Adrenal gland (tissue), 12 donors: ENCODE measurements around the gene AGPAT4. TPM values are rescaled to one million over a fixed set of nuclear protein-coding genes. Genes with fewer than 3 reads are reported as not detected.
"Not testable (repeated sequence)": the region's sequence is repeated elsewhere in the genome, so short reads cannot be mapped to it uniquely, and the experiment has no call there.

ENCODE experiments used
- DNase-seq, 7 donors: peaks; one replicate each; pipeline ENCODE4 v3.0.0-alpha.2; 2019 to 2020
- H3K27ac ChIP-seq, 5 donors: fragments of 200-600 bp; sonication (generic) in 4 of 5; 1 replicate in 3 of 5; 2 replicates in 2 of 5; pipeline versions ENCODE4 v1.5.1 to v1.8.0; 2016 to 2020; ENCODE audit warnings: mild to moderate bottlenecking in 1 of 5
- H3K27me3 ChIP-seq: fragments of 200-600 bp; 2 replicates; pipeline ENCODE4 v1.8.0; 2021
- H3K36me3 ChIP-seq, 2 donors: fragments of 200-600 bp; replicated peaks in 1 of 2; 1 replicate in 1 of 2; 2 replicates in 1 of 2; pipeline versions ENCODE4 v1.5.1 to v1.8.0; 2018 to 2022
- H3K4me1 ChIP-seq, 2 donors: fragments of 200-600 bp; replicated peaks in 1 of 2; 1 replicate in 1 of 2; 2 replicates in 1 of 2; pipeline versions ENCODE4 v1.5.1 to v1.8.0; 2018 to 2021
- H3K4me3 ChIP-seq, 4 donors: fragments of 200-600 bp; sonication (generic) in 3 of 4; one replicate each; pipeline ENCODE4 v1.5.1; 2016 to 2018
- H3K9me3 ChIP-seq, 3 donors: fragments of 200-600 bp; sonication (generic) in 1 of 3; replicated peaks in 1 of 3; 1 replicate in 2 of 3; 2 replicates in 1 of 3; pipeline versions ENCODE4 v1.5.1 to v1.8.0; 2016 to 2021
- CTCF ChIP-seq, 6 experiments: fragments of 450-650 bp in 4 of 6; fragments of 200-600 bp in 2 of 6; sonication (generic) in 1 of 6; IDR thresholded peaks; 1 replicate in 5 of 6; 2 replicates in 1 of 6; pipeline versions ENCODE4 v1.5.1 to v1.8.0; 2016 to 2021; ENCODE audit warnings: antibody characterized with exemption in 6 of 6, mild to moderate bottlenecking in 2 of 6, moderate library complexity in 1 of 6
- POLR2A ChIP-seq, 2 donors: fragments of 450-650 bp; IDR thresholded peaks; one replicate each; pipeline ENCODE4 v1.6.1; 2017; ENCODE audit warnings: antibody characterized with exemption in 2 of 2, mild to moderate bottlenecking in 2 of 2, moderate library complexity in 1 of 2
- WGBS, 4 donors: extraction: QIAGEN DNeasy Blood & Tissue Kit in 2 of 4; methylation state at CpG; one replicate each; pipeline versions ENCODE4 v1.1.5 to v1.1.7; 2013 to 2017; 5-methylcytosine and 5-hydroxymethylcytosine counted together
- intact Hi-C, 2 donors: fragments of 100-400 bp; cut with DNase I; formaldehyde crosslinking; loops; one replicate each; pipeline versions ENCODE4 v1.14.1 to v1.15.0; 2022 to 2023
- polyA plus RNA-seq, 3 donors: library from polyadenylated mRNA; stranded (reverse); fragments of 200-250 nt in 2 of 3; fragments of 350-450 nt in 1 of 3; fragmentation: Illumina TruSeq in 1 of 3; extraction: RNeasy Lipid Tissue Mini Kit (QIAGEN cat#74804) in 1 of 3; gene quantifications; one replicate each; pipeline ENCODE4 v1.2.3, GENCODE V29; 2013 to 2014
- total RNA-seq, 9 donors: library from RNA; depleted of rRNA in 4 of 9; stranded (reverse); fragments of >200 nt in 4 of 9; fragments of 120-200 nt in 1 of 9; fragmentation: NEBNext Ultra II Directional in 1 of 9; extraction: Animal tissue kit (Norgen Biotek cat#: 25700) in 1 of 9; gene quantifications; one replicate each; pipeline versions ENCODE4 v1.1.0 to v1.2.4, GENCODE V29; 2013 to 2023
- donor health status: healthy with polysubstance abuse.
- donor health status: Bipolar disorder and iron deficiency.
- donor health status: DM: yes; HTN: yes; CAD: no.
- donor health status: DM: no; HTN: no; CAD: no.
- donor health status: DM: no; HTN: no; CAD: no.
- donor health status: DM: yes; HTN: yes; CAD: no.

The AGPAT4 gene
- total and polyA plus RNA-seq, 12 donors = 2.2 to 13.1 (median 3.7) TPM

DNA sequence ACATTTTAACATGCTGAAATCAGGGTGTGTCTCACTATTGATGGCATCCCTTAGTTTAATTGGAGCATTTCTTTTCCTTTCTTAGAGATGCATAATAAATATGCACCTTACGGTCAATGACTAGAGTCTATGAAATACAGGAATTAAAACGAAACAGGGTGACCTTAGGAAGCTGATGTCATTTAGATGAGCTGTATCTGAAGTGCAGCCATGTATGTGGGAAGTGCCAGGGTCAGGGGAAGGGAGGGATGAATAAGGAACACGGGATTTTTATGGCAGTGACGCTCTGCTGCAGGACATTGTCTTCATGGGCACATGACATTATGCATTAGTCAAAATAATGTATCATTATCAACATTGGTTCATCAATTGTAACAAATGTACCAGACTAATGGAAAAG, 84.0 kb downstream of the AGPAT4 start:
- no peak overlapping the region for H3K4me3 ChIP-seq
- H3K27ac ChIP-seq = no peak overlapping the region
- no peaks in the 10 kb centered on the region for H3K9me3 ChIP-seq
- DNase-seq = no peak
- H3K4me1 ChIP-seq = no peaks in the 10 kb centered on the region
- H3K36me3 ChIP-seq = no peaks in the 10 kb centered on the region
- intact Hi-C loops = no loop called here
- TF ChIP-seq POLR2A (IDR thresholded peaks at IDR 0.05) (no peak), CTCF (IDR thresholded peaks at IDR 0.05) (no peak)
- no peaks in the 10 kb centered on the region for H3K27me3 ChIP-seq
- 62 to 69% (median 68%) methylated on average over 4 of the region's 4 CpGs for WGBS, 4 donors

GRCh38 chr6:161188547-161189465, 85.1 kb downstream of the AGPAT4 start:
- H3K9me3 ChIP-seq = no peaks in the 10 kb centered on the region
- no peak for TF ChIP-seq CTCF (IDR thresholded peaks at IDR 0.05)
- TF ChIP-seq POLR2A (IDR thresholded peaks at IDR 0.05) = no peak
- no peak overlapping the region for H3K4me3 ChIP-seq
- intact Hi-C loops = no loop called here
- 94 to 96% (median 95%) methylated on average over 19 of the region's 19 CpGs for WGBS, 4 donors
- no peaks in the 10 kb centered on the region for H3K4me1 ChIP-seq
- DNase-seq = no peak
- H3K27me3 ChIP-seq = no peaks in the 10 kb centered on the region
- H3K27ac ChIP-seq = no peak overlapping the region
- no peaks in the 10 kb centered on the region for H3K36me3 ChIP-seq

DNA sequence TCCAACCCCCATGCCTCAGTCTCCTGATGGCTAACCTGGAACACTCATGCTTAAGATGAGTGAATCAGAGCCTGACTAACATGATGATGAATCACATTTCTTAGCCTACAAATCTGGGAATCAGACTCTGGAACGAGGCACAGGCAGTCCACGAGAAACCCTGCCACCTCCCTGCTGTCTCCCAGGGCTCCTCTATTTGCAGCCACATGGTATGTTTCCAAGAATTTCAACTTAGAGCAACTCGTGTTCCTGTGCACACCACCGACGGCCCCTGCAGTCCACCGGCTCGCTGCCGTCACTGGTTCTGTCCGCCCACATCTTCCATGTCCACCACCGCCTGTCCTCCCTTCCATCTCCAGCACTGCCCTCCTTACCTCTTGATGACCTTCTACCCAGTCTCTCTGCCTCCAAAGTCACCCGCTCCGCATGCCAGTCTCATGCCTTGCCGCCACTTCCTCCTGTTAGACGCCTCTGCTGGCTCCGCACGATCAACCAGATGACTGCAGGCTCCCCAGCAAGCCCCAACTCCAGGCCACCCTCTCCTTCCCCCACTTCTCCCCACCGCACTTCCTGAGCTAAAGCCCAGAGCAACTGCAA, 87.6 kb downstream of the AGPAT4 start:
- H3K9me3 ChIP-seq = no peaks in the 10 kb centered on the region
- TF ChIP-seq CTCF (IDR thresholded peaks at IDR 0.05) (no peak), POLR2A (IDR thresholded peaks at IDR 0.05) (no peak)
- no peaks in the 10 kb centered on the region for H3K4me1 ChIP-seq
- no peaks in the 10 kb centered on the region for H3K27me3 ChIP-seq
- no peaks in the 10 kb centered on the region for H3K36me3 ChIP-seq
- DNase-seq = peak in 4 of 7 donors; percentile 37 to 46 (median 37)
- whole genome bisulfite sequencing, 4 donors = 72 to 79% (median 79%) methylated on average over 17 of the region's 17 CpGs
- no peak overlapping the region for H3K4me3 ChIP-seq
- H3K27ac ChIP-seq = no peak overlapping the region
- intact Hi-C loops = no loop called here

- intact Hi-C loops = no loop called here
- H3K4me3 ChIP-seq = no peak overlapping the region
Measured at GRCh38 chr6:161181121-161181520, 92.7 kb downstream of the AGPAT4 start.

GRCh38 chr6:161178155-161178554, 95.7 kb downstream of the AGPAT4 start:
- not testable (repeated sequence) for DNase-seq

More at GRCh38 chr6:161181121-161181520, 92.7 kb downstream of the AGPAT4 start:
- Histone ChIP-seq H3K4me1 (no peaks in the 10 kb centered on the region), H3K9me3 (no peaks in the 10 kb centered on the region), H3K27ac (no peak overlapping the region), H3K27me3 (no peaks in the 10 kb centered on the region), H3K36me3 (no peaks in the 10 kb centered on the region)
- no peak for DNase-seq
- TF ChIP-seq CTCF (IDR thresholded peaks at IDR 0.05) = no peak
- no peak for TF ChIP-seq POLR2A (IDR thresholded peaks at IDR 0.05)
- WGBS, 4 donors = 82 to 94% (median 90%) methylated on average over 7 to 8 of the region's 8 CpGs

DNA sequence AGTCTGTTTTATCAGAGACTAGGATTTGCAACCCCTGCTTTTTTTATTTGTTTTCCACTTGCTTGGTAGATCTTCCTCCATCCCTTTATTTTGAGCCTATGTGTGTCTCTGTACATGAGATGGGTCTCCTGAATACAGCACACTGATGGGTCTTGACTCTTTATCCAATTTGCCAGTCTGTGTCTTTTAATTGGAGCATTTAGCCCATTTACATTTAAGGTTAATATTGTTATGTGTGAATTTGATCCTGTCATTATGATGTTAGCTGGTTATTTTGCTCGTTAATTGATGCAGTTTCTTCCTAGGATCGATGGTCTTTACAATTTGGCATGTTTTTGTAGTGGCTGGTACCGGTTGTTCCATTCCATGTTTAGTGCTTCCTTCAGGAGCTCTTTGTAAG, 97.4 kb downstream of the AGPAT4 start:
- DNase-seq, H3K9me3 ChIP-seq, intact Hi-C loops, H3K36me3 ChIP-seq, H3K27ac ChIP-seq, H3K27me3 ChIP-seq, H3K4me1 ChIP-seq, H3K4me3 ChIP-seq: not testable (repeated sequence)
- WGBS, 4 donors = 92 to 100% (median 95%) methylated on average over 3 of the region's 3 CpGs

More at GRCh38 chr6:161178155-161178554, 95.7 kb downstream of the AGPAT4 start:
- H3K4me3 ChIP-seq, H3K9me3 ChIP-seq, H3K36me3 ChIP-seq, H3K27ac ChIP-seq, H3K4me1 ChIP-seq, H3K27me3 ChIP-seq, intact Hi-C loops: not testable (repeated sequence)
- 94 to 99% (median 98%) methylated on average over 5 to 14 of the region's 14 CpGs for WGBS, 4 donors

DNA sequence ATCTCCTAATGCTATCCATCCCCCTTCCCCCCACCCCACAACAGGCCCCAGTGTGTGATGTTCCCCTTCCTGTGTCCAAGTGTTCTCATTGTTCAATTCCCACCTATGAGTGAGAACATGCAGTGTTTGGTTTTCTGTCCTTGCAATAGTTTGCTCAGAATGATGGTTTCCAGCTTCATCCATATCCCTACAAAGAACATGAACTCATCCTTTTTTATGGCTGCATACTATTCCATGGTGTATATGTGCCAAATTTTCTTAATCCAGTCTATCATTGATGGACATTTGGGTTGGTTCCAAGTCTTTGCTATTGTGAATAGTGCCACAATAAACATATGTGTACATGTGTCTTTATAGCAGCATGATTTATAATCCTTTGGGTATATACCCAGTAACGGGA, 101.1 kb downstream of the AGPAT4 start:
- 0% methylated on average over 1 of the region's 1 CpG; no CpG with 5 or more reads in 1 of the 4 donors for WGBS, 4 donors
- H3K4me1 ChIP-seq, H3K27me3 ChIP-seq, DNase-seq, H3K9me3 ChIP-seq, intact Hi-C loops, H3K27ac ChIP-seq, H3K36me3 ChIP-seq, H3K4me3 ChIP-seq: not testable (repeated sequence)
